DND-41 (cell line): ENCODE data around the gene ADD1.

Source experiments
- ATAC-seq: fragments of 200-7000 bp; cut with Tn5 transposase; 3 replicates; pipeline ENCODE4 v1.9.1; 2021; ENCODE audit warnings: low read depth; ENCODE audit not compliant: insufficient read depth
- DNase-seq: peaks from one replicate; pipeline ENCODE4 v3.0.0-alpha.2; 2020
- H2AFZ ChIP-seq: 2 replicates; pipeline ENCODE4 v1.6.0; 2012; ENCODE audit warnings: low read depth, low read length
- H3K27ac ChIP-seq: 2 replicates; pipeline ENCODE4 v1.5.1; 2012; ENCODE audit warnings: low read length, inconsistent platforms
- H3K27me3 ChIP-seq: fragments of 200-600 bp; sonication (generic); 2 replicates; pipeline ENCODE4 v1.6.0; 2012; ENCODE audit warnings: low read length, mild to moderate bottlenecking, inconsistent platforms; ENCODE audit not compliant: insufficient read depth, poor library complexity
- H3K36me3 ChIP-seq: 2 replicates; pipeline ENCODE4 v1.5.1; 2012; ENCODE audit warnings: low read length, inconsistent platforms; ENCODE audit not compliant: insufficient read depth
- H3K4me1 ChIP-seq: 2 replicates; pipeline ENCODE4 v1.5.1; 2012; ENCODE audit warnings: mild to moderate bottlenecking, low read length; ENCODE audit not compliant: insufficient read depth
- H3K4me2 ChIP-seq: 2 replicates; pipeline ENCODE4 v1.6.0; 2012; ENCODE audit warnings: mild to moderate bottlenecking, moderate library complexity, low read length, inconsistent platforms; ENCODE audit not compliant: insufficient read depth
- H3K4me3 ChIP-seq, 2 experiments: fragments of 200-600 bp in 1 of 2; shearing (Covaris generic) in 1 of 2; 2 replicates each; pipeline ENCODE4 v1.5.1; 2012 to 2016; ENCODE audit warnings: inconsistent platforms in 2 of 2, low read length in 2 of 2, mild to moderate bottlenecking in 2 of 2, low read depth in 1 of 2, moderate library complexity in 1 of 2
- H3K79me2 ChIP-seq: 2 replicates; pipeline ENCODE4 v1.6.0; 2012; ENCODE audit warnings: low read length, inconsistent platforms; ENCODE audit not compliant: insufficient read depth
- H3K9ac ChIP-seq: 2 replicates; pipeline ENCODE4 v1.6.0; 2012; ENCODE audit warnings: low read depth, mild to moderate bottlenecking, inconsistent platforms, low read length, moderate library complexity
- H3K9me3 ChIP-seq: 2 replicates; pipeline ENCODE4 v1.5.1; 2012; ENCODE audit warnings: low read length, moderate library complexity, mild to moderate bottlenecking, inconsistent platforms; ENCODE audit not compliant: insufficient read depth, severe bottlenecking
- H4K20me1 ChIP-seq: 2 replicates; pipeline ENCODE4 v1.6.0; 2012; ENCODE audit warnings: low read length; ENCODE audit not compliant: insufficient read depth
- CTCF ChIP-seq: IDR thresholded peaks from 2 replicates; pipeline ENCODE4 v1.5.1; 2012; ENCODE audit warnings: borderline replicate concordance, low read length, moderate library complexity, mild to moderate bottlenecking; ENCODE audit not compliant: poor library complexity, severe bottlenecking; ENCODE audit errors: extremely low read depth
- EZH2 ChIP-seq: IDR thresholded peaks from 3 replicates; pipeline ENCODE4 v1.6.1; 2012; ENCODE audit warnings: borderline replicate concordance, low read depth, mild to moderate bottlenecking, moderate library complexity, low read length, inconsistent platforms; ENCODE audit not compliant: severe bottlenecking

The ADD1 gene

GRCh38 chr4:2809610-2810180, 33.9 kb upstream of the ADD1 start:
- H3K9ac ChIP-seq: no peak overlapping the region

GRCh38 chr4:2810388-2810787, 33.3 kb upstream of the ADD1 start:
- H3K4me2 ChIP-seq: no peak overlapping the region

More at GRCh38 chr4:2809610-2810180, 33.9 kb upstream of the ADD1 start:
- Histone ChIP-seq H3K4me1 (peaks cover 22% of the 10 kb centered on the region), H3K27me3 (no peaks in the 10 kb centered on the region), H2AFZ (no peak overlapping the region), H4K20me1 (no peaks in the 10 kb centered on the region; the same call in 1 of the 2 replicates), H3K79me2 (no peaks in the 10 kb centered on the region), H3K4me3 (no peak overlapping the region), H3K9me3 (no peaks in the 10 kb centered on the region), H3K36me3 (no peaks in the 10 kb centered on the region), H3K4me2 (no peak overlapping the region), H3K27ac (no peak overlapping the region)
- DNase-seq (no peak), ATAC-seq (no peak)
- TF ChIP-seq EZH2 (no peak), CTCF (no peak)

GRCh38 chr4:2811830-2812611, 31.6 kb upstream of the ADD1 start:
- DNase-seq (peak; percentile 85), ATAC-seq (peak; percentile 85)
- no peak for TF ChIP-seq EZH2
- no peak for TF ChIP-seq CTCF
- no peaks in the 10 kb centered on the region for H3K9me3 ChIP-seq
- H3K9ac ChIP-seq: peak overlapping the region; percentile 53
- peak overlapping the region in 1 of 2 experiments; percentile 47; a peak in 2 of 4 replicates for H3K4me3 ChIP-seq
- H3K4me1 ChIP-seq: peaks cover 22% of the 10 kb centered on the region
- H3K4me2 ChIP-seq: peak overlapping the region; percentile 53
- H3K36me3 ChIP-seq: no peaks in the 10 kb centered on the region
- H3K79me2 ChIP-seq: no peaks in the 10 kb centered on the region
- H3K27ac ChIP-seq: peak overlapping the region; percentile 68
- no peaks in the 10 kb centered on the region for H3K27me3 ChIP-seq
- no peaks in the 10 kb centered on the region for H4K20me1 ChIP-seq
- peak overlapping the region; percentile 4; the same call in 1 of the 2 replicates for H2AFZ ChIP-seq

More at GRCh38 chr4:2810388-2810787, 33.3 kb upstream of the ADD1 start:
- no peak for TF ChIP-seq EZH2
- TF ChIP-seq CTCF: no peak
- no peaks in the 10 kb centered on the region for H3K79me2 ChIP-seq
- no peak for DNase-seq
- no peak overlapping the region for H3K4me3 ChIP-seq
- H3K9me3 ChIP-seq: no peaks in the 10 kb centered on the region
- peaks cover 22% of the 10 kb centered on the region for H3K4me1 ChIP-seq
- H3K27me3 ChIP-seq: no peaks in the 10 kb centered on the region
- no peak for ATAC-seq
- no peak overlapping the region for H3K9ac ChIP-seq
- H2AFZ ChIP-seq: no peak overlapping the region
- no peak overlapping the region for H3K27ac ChIP-seq
- H3K36me3 ChIP-seq: no peaks in the 10 kb centered on the region
- H4K20me1 ChIP-seq: no peaks in the 10 kb centered on the region
